SK-N-SH (cell line): Measurements from ENCODE around the gene OPA1. TPM values are rescaled to one million over a fixed set of nuclear protein-coding genes. Genes with fewer than 3 reads are reported as not detected.

ENCODE experiments used
- CTCF ChIA-PET: fragments of 300-600, 350-600 bp; formaldehyde crosslinking; extraction: SDS; loops from one replicate; lab custom pipeline; 2021; lab: Yijun Ruan, JAX
- POLR2A ChIA-PET: fragments of 350-600 bp; sonication (Branson Sonifier 250); formaldehyde crosslinking; extraction: SDS; loops from one replicate; lab custom pipeline; 2020; ENCODE audit warnings: antibody characterized with exemption, inconsistent platforms; lab: Yijun Ruan, JAX
- DNase-seq: peaks from one replicate; pipeline ENCODE4 v3.0.0; 2012
- H2AFZ ChIP-seq: fragments of 200-600 bp; sonication (generic); 2 replicates; pipeline ENCODE4 v1.8.1; 2016; ENCODE audit warnings: antibody characterized with exemption, mild to moderate bottlenecking, low read depth
- H3F3A ChIP-seq: fragments of 200-600 bp; sonication (generic); replicated peaks from 2 replicates; pipeline ENCODE3; 2016; ENCODE audit warnings: antibody characterized with exemption, mild to moderate bottlenecking; ENCODE audit not compliant: insufficient read depth
- H3K27ac ChIP-seq, 2 experiments: fragments of 200-500 bp in 1 of 2; fragments of 200-600 bp in 1 of 2; sonication (Bioruptor generic) in 1 of 2; sonication (generic), shearing (Covaris generic) in 1 of 2; 2 replicates each; pipeline versions ENCODE4 v1.5.1 to v1.6.1; 2014 to 2016; ENCODE audit warnings: low read depth in 2 of 2, inconsistent platforms in 1 of 2, low read length in 1 of 2, mild to moderate bottlenecking in 1 of 2, mixed read lengths in 1 of 2
- H3K27me3 ChIP-seq: fragments of 200-600 bp; sonication (generic), shearing (Covaris generic); 2 replicates; pipeline ENCODE4 v1.6.1; 2016; ENCODE audit warnings: mixed run types; ENCODE audit not compliant: insufficient read depth
- H3K36me3 ChIP-seq, 2 experiments: fragments of 200-500 bp in 1 of 2; fragments of 200-600 bp in 1 of 2; sonication (Bioruptor generic) in 1 of 2; sonication (generic) in 1 of 2; replicated peaks in 1 of 2; 2 replicates each; pipeline versions ENCODE3 to v1.5.1; 2014 to 2016; ENCODE audit warnings: low read length in 1 of 2, mild to moderate bottlenecking in 1 of 2; ENCODE audit not compliant: insufficient read depth in 2 of 2, control insufficient read depth in 1 of 2
- H3K4me1 ChIP-seq, 2 experiments: fragments of 200-500 bp in 1 of 2; fragments of 200-600 bp in 1 of 2; sonication (Bioruptor generic) in 1 of 2; sonication (generic), shearing (Covaris generic) in 1 of 2; 2 replicates each; pipeline versions ENCODE4 v1.5.1 to v1.6.1; 2014 to 2016; ENCODE audit warnings: low read depth in 1 of 2, low read length in 1 of 2, mixed run types in 1 of 2; ENCODE audit not compliant: insufficient read depth in 2 of 2, control insufficient read depth in 1 of 2
- H3K4me2 ChIP-seq: fragments of 200-600 bp; sonication (generic), shearing (Covaris generic); 2 replicates; pipeline ENCODE4 v1.6.1; 2017; ENCODE audit warnings: mixed run types
- H3K4me3 ChIP-seq, 2 experiments: fragments of 200-500 bp in 1 of 2; fragments of 200-600 bp in 1 of 2; sonication (Bioruptor generic) in 1 of 2; sonication (generic), shearing (Covaris generic) in 1 of 2; 2 replicates each; pipeline versions ENCODE4 v1.5.1 to v1.8.1; 2014 to 2016; ENCODE audit warnings: low read depth in 2 of 2, inconsistent platforms in 1 of 2, low read length in 1 of 2, mild to moderate bottlenecking in 1 of 2, mixed read lengths in 1 of 2, moderate library complexity in 1 of 2
- H3K79me2 ChIP-seq: fragments of 200-600 bp; sonication (generic); 2 replicates; pipeline ENCODE4 v1.8.1; 2017; ENCODE audit warnings: mild to moderate bottlenecking; ENCODE audit not compliant: insufficient read depth
- H3K9ac ChIP-seq: fragments of 200-600 bp; sonication (generic); 2 replicates; pipeline ENCODE4 v1.6.1; 2017; ENCODE audit warnings: mixed run types
- H3K9me2 ChIP-seq: fragments of 200-600 bp; sonication (generic); 2 replicates; pipeline ENCODE4 v1.6.1; 2017; ENCODE audit warnings: mixed run types
- H3K9me3 ChIP-seq: fragments of 200-600 bp; sonication (generic); 2 replicates; pipeline ENCODE4 v1.6.1; 2017; ENCODE audit warnings: mixed run types, mild to moderate bottlenecking, moderate library complexity
- H4K20me1 ChIP-seq: fragments of 200-600 bp; sonication (generic); 2 replicates; pipeline ENCODE4 v1.6.1; 2017; ENCODE audit warnings: mild to moderate bottlenecking, mixed run types; ENCODE audit not compliant: insufficient read depth
- CHD2 ChIP-seq: fragments of 150-350 bp; IDR thresholded peaks from 2 replicates; pipeline ENCODE4 v1.6.1; 2018; ENCODE audit warnings: low read length; ENCODE audit not compliant: partially characterized antibody
- FOSL2 ChIP-seq: IDR thresholded peaks from 2 replicates; pipeline ENCODE4 v1.4.0; 2012; ENCODE audit warnings: low read depth, mild to moderate bottlenecking, moderate library complexity, borderline replicate concordance
- FOXJ3 ChIP-seq: sonication (generic); formaldehyde crosslinking; IDR thresholded peaks from 2 replicates; pipeline ENCODE4 v1.5.1; 2020; ENCODE audit warnings: mild to moderate bottlenecking, missing genetic modification reagents
- IRF3 ChIP-seq: fragments of 150-350 bp; IDR thresholded peaks from 2 replicates; pipeline ENCODE4 v1.6.1; 2016; ENCODE audit warnings: mild to moderate bottlenecking, low read depth, low read length
- MXI1 ChIP-seq: IDR thresholded peaks from 2 replicates; pipeline ENCODE4 v1.6.1; 2012; ENCODE audit warnings: mild to moderate bottlenecking, low read depth, low read length, improper control_type of control experiment
- NFIC ChIP-seq: IDR thresholded peaks from 2 replicates; pipeline ENCODE4 v1.4.0; 2012; ENCODE audit warnings: borderline replicate concordance
- POLR2AphosphoS5 ChIP-seq: IDR thresholded peaks from 2 replicates; pipeline ENCODE4 v1.6.1; 2012; ENCODE audit warnings: low read depth, low read length
- RAD21 ChIP-seq: IDR thresholded peaks from 2 replicates; pipeline ENCODE4 v1.6.1; 2012; ENCODE audit warnings: mild to moderate bottlenecking, low read length
- RFX5 ChIP-seq: IDR thresholded peaks from 2 replicates; pipeline ENCODE4 v1.6.1; 2012; ENCODE audit warnings: mild to moderate bottlenecking, improper control_type of control experiment, low read length
- SMC3 ChIP-seq: IDR thresholded peaks from 2 replicates; pipeline ENCODE4 v1.6.1; 2012; ENCODE audit warnings: low read depth, low read length, improper control_type of control experiment
- TAF1 ChIP-seq: IDR thresholded peaks from 2 replicates; pipeline ENCODE4 v1.6.1; 2012; ENCODE audit warnings: low read depth, mild to moderate bottlenecking, low read length, moderate library complexity, borderline replicate concordance
- TEAD4 ChIP-seq: IDR thresholded peaks from 2 replicates; pipeline ENCODE4 v1.4.0; 2012; ENCODE audit warnings: mild to moderate bottlenecking, borderline replicate concordance; ENCODE audit not compliant: insufficient read depth
- USF1 ChIP-seq: IDR thresholded peaks from 2 replicates; pipeline ENCODE4 v1.4.0; 2012; ENCODE audit warnings: low read depth, borderline replicate concordance
- polyA plus RNA-seq, 3 experiments: library from polyadenylated mRNA; depleted of rRNA; stranded (reverse); fragments of >200 nt; gene quantifications; 2 replicates each; pipeline ENCODE4 v1.2.3, GENCODE V29; 2012
- TF ChIP-seq, protein P1 (sequence below): IDR thresholded peaks from 2 replicates; pipeline ENCODE4 v1.4.0; 2012; ENCODE audit warnings: low read depth
- TF ChIP-seq, protein P2 (sequence below): IDR thresholded peaks from 2 replicates; pipeline ENCODE4 v1.6.1; 2012; ENCODE audit warnings: mild to moderate bottlenecking, low read depth, low read length, moderate library complexity
- TF ChIP-seq, protein P3 (sequence below): IDR thresholded peaks from 2 replicates; pipeline ENCODE4; 2012

The OPA1 gene
- polyA plus RNA-seq, 1 of the 3 experiments (the other 2 are of a cell fraction) = 11.4 TPM

- ChIA-PET CTCF (interaction anchor here (0.9 to 1.3 kb wide), 3 partner anchors 11 to 584 kb away, joined by 3 to 4 read pairs (median 3); no protein-coding TSS in a partner anchor), POLR2A (no interaction called here)
- no peaks in the 10 kb centered on the region for H3K36me3 ChIP-seq
- H3K27ac ChIP-seq = no peak overlapping the region
- no peaks in the 10 kb centered on the region for H3K79me2 ChIP-seq
- H3K4me3 ChIP-seq = no peak overlapping the region
- no peaks in the 10 kb centered on the region; a peak in 1 of 4 replicates for H3K4me1 ChIP-seq
- H4K20me1 ChIP-seq = no peaks in the 10 kb centered on the region
- H3K4me2 ChIP-seq = no peak overlapping the region
- no peak overlapping the region for H2AFZ ChIP-seq
- H3F3A ChIP-seq = no peaks in the 10 kb centered on the region
- H3K9me2 ChIP-seq = no peaks in the 10 kb centered on the region
- no peaks in the 10 kb centered on the region; the same call in 1 of the 2 replicates for H3K27me3 ChIP-seq
- no peaks in the 10 kb centered on the region for H3K9me3 ChIP-seq
- H3K9ac ChIP-seq = no peak overlapping the region
- no peak for DNase-seq
- TF ChIP-seq FOXJ3 (no peak), RFX5 (no peak), CHD2 (no peak), POLR2AphosphoS5 (no peak), RAD21 (no peak), NFIC (no peak), MXI1 (no peak), SMC3 (no peak), IRF3 (no peak), FOSL2 (no peak), TAF1 (no peak), TEAD4 (no peak), USF1 (no peak)
- TF ChIP-seq, protein P1, sequence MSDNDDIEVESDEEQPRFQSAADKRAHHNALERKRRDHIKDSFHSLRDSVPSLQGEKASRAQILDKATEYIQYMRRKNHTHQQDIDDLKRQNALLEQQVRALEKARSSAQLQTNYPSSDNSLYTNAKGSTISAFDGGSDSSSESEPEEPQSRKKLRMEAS = no peak
- TF ChIP-seq, protein P2, sequence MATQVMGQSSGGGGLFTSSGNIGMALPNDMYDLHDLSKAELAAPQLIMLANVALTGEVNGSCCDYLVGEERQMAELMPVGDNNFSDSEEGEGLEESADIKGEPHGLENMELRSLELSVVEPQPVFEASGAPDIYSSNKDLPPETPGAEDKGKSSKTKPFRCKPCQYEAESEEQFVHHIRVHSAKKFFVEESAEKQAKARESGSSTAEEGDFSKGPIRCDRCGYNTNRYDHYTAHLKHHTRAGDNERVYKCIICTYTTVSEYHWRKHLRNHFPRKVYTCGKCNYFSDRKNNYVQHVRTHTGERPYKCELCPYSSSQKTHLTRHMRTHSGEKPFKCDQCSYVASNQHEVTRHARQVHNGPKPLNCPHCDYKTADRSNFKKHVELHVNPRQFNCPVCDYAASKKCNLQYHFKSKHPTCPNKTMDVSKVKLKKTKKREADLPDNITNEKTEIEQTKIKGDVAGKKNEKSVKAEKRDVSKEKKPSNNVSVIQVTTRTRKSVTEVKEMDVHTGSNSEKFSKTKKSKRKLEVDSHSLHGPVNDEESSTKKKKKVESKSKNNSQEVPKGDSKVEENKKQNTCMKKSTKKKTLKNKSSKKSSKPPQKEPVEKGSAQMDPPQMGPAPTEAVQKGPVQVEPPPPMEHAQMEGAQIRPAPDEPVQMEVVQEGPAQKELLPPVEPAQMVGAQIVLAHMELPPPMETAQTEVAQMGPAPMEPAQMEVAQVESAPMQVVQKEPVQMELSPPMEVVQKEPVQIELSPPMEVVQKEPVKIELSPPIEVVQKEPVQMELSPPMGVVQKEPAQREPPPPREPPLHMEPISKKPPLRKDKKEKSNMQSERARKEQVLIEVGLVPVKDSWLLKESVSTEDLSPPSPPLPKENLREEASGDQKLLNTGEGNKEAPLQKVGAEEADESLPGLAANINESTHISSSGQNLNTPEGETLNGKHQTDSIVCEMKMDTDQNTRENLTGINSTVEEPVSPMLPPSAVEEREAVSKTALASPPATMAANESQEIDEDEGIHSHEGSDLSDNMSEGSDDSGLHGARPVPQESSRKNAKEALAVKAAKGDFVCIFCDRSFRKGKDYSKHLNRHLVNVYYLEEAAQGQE = no peak
- TF ChIP-seq, protein P3, sequence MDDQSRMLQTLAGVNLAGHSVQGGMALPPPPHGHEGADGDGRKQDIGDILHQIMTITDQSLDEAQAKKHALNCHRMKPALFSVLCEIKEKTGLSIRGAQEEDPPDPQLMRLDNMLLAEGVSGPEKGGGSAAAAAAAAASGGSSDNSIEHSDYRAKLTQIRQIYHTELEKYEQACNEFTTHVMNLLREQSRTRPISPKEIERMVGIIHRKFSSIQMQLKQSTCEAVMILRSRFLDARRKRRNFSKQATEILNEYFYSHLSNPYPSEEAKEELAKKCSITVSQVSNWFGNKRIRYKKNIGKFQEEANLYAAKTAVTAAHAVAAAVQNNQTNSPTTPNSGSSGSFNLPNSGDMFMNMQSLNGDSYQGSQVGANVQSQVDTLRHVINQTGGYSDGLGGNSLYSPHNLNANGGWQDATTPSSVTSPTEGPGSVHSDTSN = no peak
These were observed 136.6 kb downstream of the OPA1 start for GRCh38 chr3:193729601-193730000.
